Superior temporal gyrus (tissue), 1 donor: ENCODE data around the gene CNTRL.

Experiments
- DNase-seq: peaks from one replicate; pipeline ENCODE4 v3.0.0-alpha.2; 2016; ENCODE audit errors: extremely low spot score

Gene CNTRL

GRCh38 chr9:121201738-121202533 lies 127.2 kb downstream of the CNTRL start, which contains the start of gene RAB14:
Gene RAB14, minus strand, starts transcription at chr9:121201869. Its CDS starts 8,457 bp downstream, at chr9:121193412.
- DNase-seq: peak; percentile 99

- no peak for DNase-seq
Observed at GRCh38 chr9:121204121-121204520, 129.4 kb downstream of the CNTRL start.

GRCh38 chr9:121204611-121205010 lies 129.9 kb downstream of the CNTRL start:
- DNase-seq: no peak

GRCh38 chr9:121206516-121207370 lies 132.0 kb downstream of the CNTRL start:
- DNase-seq: no peak

- no peak for DNase-seq
Observed at GRCh38 chr9:121207371-121207940, 132.7 kb downstream of the CNTRL start.

- DNase-seq: no peak
Observed at GRCh38 chr9:121210536-121210935, 135.8 kb downstream of the CNTRL start.

GRCh38 chr9:121213136-121213806 lies 138.5 kb downstream of the CNTRL start:
- peak; percentile 98 for DNase-seq

GRCh38 chr9:121214005-121214404 lies 139.2 kb downstream of the CNTRL start:
- DNase-seq: no peak

GRCh38 chr9:121216271-121216805 lies 141.6 kb downstream of the CNTRL start:
- no peak for DNase-seq

- DNase-seq: no peak
Observed at GRCh38 chr9:121217609-121218292, 143.0 kb downstream of the CNTRL start.

- DNase-seq: no peak
Observed at GRCh38 chr9:121218357-121219027, 143.7 kb downstream of the CNTRL start.

GRCh38 chr9:121219530-121219929 lies 144.8 kb downstream of the CNTRL start:
- no peak for DNase-seq

GRCh38 chr9:121220996-121221663 lies 146.4 kb downstream of the CNTRL start:
- no peak for DNase-seq

GRCh38 chr9:121221664-121222055 lies 146.9 kb downstream of the CNTRL start:
- DNase-seq: no peak

- DNase-seq: peak; percentile 87
Observed at GRCh38 chr9:121222524-121223171, 147.9 kb downstream of the CNTRL start.

- no peak for DNase-seq
Observed at GRCh38 chr9:121225240-121225639, 150.5 kb downstream of the CNTRL start.

GRCh38 chr9:121226175-121226574 lies 151.4 kb downstream of the CNTRL start:
- DNase-seq: no peak
